ENCODE data around the gene ZNF485. TPM values are rescaled to one million over a fixed set of nuclear protein-coding genes. Genes with fewer than 3 reads are reported as not detected.

Gene ZNF485
- total RNA-seq, 1 donor from 2014 or later: 2.8 TPM

- intact Hi-C loops (cut with micrococcal nuclease): no loop called here
Observed at GRCh38 chr10:43665054-43665453, 58.8 kb downstream of the ZNF485 start.

DNA sequence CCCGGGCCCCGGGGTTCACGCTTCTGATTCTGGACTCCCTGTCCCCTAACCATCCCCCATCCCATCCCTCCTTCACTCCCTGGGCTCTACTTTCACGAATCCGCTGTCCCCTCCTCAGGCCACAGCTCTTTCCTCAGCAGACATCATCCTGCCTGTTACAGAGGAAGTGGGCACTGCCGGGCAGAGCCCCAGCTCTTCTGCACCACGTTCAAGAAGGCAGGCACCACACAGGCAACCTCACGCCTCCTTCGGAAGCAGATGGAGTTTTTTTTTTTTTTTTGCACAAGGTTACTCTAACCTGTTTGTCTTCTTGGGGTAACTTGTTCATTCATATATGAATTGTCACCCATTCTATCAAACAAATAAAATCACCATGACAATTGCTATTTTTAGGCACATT is 60.3 kb downstream of the ZNF485 start:
- intact Hi-C loops (cut with micrococcal nuclease): no loop called here

DNA sequence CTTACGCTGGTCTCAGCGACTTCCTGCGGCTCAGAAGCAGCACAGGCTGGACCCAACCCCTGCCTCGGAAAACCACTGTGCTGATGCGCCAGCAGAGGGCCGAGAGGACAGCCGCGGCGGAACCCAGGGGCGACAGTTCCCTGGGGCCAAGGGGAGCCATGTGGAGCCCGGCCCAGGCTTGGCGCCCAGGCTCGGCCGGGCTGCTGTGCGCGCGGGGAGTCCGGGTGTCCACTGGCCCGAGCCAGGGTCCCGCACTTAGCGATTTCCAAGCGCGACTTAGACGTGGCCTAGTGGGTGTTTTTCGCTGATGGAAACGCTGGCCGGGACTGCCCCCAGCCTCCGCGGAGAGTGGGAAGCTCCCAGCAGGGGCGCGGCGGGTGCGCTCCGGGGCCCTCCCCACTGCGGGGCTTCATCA is 61.1 kb downstream of the ZNF485 start:
- intact Hi-C loops (cut with micrococcal nuclease): no loop called here

Other genes starting within 250 kb of the ZNF485 start
- not detected in 2 replicates for gene FXYD4, start 234.8 kb upstream of the ZNF485 start, total RNA-seq
- 430 and 439 TPM in 2 replicates for gene HNRNPF, start 197.3 kb upstream of the ZNF485 start, total RNA-seq
- 3.4 TPM in 2 replicates for gene ZNF487, start 169.3 kb upstream of the ZNF485 start, total RNA-seq
- 0.96 and 1.4 TPM in 2 replicates for gene ZNF239, start 31.8 kb upstream of the ZNF485 start, total RNA-seq
- 13.7 and 13.9 TPM in 2 replicates for gene ZNF32, start 42.4 kb downstream of the ZNF485 start, total RNA-seq